Measurements from ENCODE around the gene KDM3B.
"Not testable (repeated sequence)": the region's sequence is repeated elsewhere in the genome, so short reads cannot be mapped to it uniquely, and the experiment has no call there.

KDM3B gene

DNA sequence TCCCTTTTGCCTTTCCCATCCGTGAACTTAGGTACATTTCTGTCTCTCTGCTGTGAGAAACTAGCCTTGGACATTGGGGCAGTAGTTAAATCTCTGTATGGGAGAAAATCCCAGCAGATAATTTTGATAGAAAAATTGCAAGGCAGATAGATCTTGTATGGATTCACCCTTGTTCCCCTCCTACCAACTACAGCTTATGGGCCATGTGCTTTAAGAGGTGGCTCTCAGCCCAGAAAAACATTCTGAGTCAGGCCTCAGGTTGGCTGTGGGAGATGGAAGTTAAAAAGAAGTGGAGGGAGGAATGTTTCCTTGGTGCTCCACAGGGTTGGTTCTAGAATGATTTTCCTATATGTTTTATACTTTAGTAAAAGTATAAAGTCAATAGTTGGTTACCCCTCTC, 1.4 kb upstream of the KDM3B start:
- no peak for DNase-seq

DNA sequence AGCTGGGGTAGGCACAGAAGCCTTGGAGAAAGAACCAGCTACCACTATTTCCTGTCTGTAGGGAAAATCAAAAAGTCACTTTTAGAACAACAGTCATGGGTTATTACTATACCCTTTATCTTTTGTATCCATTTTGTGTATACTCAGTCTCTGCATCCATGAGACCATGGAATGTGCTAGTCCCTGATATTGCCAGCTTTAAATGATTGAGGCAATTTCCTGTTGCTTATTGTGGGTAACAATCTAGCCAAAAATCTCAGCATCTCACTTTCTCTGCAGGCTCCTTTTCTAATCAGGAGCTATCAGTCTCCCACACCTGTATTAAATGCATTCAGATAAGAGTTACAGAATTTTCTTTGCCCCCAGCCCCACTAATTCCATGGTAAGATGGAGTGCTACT, 968 bp upstream of the KDM3B start:
- no peak for DNase-seq

DNA sequence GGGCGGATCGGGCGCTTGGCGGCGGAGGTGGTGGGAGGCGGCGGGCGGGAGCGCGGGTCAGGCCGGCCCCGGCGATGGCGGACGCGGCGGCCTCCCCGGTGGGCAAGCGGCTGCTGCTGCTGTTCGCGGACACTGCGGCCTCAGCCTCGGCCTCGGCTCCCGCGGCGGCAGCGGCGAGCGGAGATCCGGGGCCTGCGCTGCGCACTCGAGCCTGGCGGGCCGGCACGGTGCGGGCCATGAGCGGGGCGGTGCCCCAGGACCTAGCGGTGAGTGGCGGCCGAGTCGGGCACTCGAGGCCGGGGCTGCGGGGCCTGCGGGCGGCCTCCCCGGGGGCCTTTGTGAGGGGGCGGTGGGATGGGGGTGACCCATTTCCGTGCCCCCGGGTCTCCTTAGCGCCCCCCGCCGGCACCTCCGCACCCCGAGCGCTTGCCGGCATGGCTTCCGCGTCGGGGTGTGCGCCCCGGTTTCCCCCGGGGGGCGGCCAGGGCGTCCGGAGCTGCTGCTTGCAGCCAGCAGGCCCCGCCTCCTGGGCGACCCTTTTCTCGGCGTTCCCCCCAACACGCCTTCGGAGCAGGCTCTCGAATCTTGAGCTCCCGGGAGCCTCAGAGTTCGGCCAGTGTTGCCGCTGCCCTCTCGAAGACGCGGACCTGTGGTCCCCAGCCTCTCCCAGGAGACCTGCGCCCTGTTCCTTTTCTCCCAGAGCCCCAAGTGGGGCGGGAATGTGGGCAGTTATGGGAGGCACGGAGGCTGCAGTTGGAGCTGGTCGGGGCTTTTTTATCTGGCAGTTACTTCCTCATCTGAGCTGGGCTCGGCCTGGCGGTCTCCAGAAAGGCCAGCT, 456 bp downstream of the KDM3B start:
- DNase-seq = peak; percentile 49

DNA sequence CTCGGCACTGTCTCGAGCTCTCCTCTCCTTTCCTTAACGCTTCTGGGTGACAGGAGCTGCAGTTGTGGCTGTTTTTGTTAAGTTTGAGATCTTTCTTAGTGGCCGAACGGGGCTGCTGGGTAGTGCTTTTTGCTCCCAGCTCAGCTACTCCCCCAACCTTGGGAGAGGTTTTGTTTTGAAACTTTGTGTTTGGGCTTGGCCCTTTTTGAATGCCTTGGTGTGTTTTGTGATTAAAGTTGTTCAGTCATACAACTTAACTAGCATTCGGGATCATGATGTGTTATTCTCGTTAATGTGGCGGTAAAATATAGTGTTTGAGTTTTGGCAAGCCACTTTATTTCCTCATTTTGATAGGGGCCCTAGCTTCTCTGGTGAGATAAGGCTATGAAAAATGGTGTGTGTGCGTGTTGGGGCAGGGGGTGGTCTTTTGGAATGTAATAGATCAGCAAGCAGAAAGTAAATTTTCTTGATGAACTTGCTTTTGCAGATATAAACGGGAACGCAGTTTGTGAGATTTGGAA, 1.1 kb downstream of the KDM3B start:
- DNase-seq = no peak

DNA sequence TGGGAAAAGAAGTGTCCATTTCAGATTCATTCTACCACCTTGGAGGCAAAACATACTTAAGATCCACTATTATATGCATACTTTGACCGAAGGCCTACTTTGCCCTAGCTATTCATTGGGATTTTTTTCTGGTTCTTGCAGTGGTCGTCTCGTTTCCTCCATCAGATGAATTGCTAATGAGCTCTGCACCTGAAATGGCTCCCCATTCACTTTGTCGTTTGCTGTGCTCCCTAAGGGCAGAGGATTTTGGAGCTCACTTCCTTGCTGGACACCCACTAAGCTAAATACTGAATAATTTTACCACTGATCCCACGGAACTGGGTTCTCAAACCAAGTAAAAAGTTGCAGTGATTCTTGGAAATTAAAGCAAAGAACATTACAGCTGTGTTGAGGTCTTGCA, 1.9 kb downstream of the KDM3B start:
- no peak for DNase-seq

DNA sequence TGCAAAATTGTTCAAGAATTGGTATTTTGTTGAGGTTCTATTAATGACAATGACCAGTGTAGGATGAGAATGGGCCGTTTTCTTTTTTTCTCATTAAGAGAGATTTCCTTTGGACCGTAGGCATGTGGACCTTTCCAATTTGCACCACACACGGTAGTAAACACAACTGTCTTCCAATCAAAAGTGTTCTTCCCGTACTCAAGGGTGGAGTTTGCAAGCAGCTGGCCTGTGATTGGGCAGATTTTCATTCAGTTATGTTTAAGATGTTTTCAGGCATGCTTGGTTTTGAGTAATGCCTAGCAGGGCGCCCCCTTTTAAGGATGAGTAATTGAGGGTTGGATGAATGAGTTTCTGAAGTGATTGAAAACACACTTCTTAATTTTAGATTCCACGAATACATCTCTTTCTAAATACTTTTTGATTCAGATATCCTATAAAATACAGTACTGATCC, 2.5 kb downstream of the KDM3B start:
- DNase-seq = peak; percentile 22

DNA sequence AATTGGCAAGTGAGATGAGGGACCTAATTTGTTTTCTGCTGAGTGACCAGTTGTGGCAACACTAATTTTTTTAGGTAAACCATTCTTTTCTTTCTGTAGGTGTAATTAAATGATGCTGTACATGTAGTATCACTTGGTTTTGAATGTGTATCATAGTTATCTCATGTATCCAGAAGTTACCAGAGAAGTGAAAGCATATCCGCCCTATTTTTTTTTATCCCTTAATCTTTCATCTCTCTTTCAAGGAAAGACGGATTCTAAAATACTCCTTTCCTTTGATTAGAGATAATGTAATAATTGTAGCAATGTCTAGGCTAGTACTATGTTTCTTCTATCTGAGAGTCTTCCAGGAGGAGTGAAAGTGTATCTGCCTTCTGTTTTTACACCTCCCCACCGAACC, 7.1 kb downstream of the KDM3B start:
- no peak for DNase-seq

DNA sequence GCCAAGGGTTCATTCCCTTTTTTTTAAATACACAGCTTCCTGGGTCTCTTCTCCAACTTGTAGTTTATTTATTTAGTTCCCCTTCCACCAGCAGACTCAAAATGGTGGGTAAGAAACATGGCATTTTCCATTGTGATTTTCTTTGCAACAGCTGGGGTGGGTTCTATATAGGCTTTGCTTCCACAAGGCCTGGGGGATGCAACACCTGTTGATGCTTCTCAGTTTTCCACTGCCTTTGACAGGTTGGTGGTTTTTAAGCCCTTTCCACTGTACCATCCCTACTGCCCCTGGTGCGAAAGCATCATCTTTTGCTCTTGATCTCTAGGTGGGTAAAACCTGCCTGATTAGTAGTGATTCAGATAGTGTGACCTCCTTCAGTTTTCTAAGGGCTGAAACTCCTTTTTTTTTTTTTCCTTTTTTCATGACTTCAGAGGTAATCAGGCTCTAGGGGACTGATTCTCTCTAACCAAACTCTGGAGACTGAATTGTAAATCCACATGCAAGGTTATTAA, 8.5 kb downstream of the KDM3B start:
- DNase-seq = no peak

DNA sequence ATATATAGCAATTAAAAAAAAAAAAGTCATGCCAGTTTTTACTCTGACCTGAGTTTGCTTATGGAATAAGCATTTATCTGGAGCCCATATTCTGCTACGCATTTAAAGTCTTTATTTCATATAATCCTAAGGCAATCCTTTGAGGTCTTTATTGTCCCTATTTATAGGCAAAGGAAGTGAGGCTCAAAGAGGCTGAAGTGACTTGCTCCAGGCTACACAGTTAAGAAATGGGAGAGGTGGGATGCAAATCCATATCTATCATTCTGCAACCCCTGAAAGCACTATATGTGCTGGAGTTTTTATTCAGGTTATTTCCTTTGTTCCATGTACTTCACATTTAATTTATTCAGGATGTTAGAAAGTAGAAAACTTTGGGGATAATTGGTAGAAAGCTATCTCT, 12.1 kb downstream of the KDM3B start:
- no peak for DNase-seq

DNA sequence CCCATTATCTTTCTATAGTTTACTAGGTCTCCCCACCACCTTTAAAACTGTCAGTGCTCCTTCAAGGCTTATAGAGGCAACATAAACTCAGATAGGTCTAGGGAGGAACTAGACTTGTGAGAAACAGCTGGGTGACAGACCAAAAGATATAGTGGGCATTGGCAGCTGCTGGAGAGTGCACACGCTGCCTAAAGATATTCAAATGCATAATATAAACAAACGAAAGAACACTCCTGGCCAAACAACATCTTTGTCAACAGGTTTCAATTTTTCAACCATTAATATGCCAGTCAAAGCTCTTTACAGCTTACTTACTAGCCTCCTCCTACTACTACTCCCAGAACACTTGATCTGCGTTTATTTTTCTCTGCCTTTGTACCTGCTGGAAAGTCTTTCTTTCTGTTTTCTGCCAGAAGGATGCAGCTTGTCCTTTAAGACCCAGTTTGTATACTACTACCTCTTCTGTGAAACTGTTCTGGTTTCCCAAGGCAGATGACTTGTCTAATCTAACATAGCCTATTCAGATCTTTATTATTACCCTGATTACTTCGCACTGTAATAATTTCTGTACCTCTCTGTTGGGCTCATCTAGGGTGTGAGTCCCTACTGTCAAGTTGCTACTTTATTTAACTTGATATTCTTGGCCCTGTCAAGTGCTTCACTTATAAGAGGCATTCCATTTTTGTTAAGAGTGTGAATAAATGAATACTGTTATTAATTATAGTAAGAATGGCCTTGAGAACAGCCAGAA, 14.3 kb downstream of the KDM3B start:
- DNase-seq = peak; percentile 5

DNA sequence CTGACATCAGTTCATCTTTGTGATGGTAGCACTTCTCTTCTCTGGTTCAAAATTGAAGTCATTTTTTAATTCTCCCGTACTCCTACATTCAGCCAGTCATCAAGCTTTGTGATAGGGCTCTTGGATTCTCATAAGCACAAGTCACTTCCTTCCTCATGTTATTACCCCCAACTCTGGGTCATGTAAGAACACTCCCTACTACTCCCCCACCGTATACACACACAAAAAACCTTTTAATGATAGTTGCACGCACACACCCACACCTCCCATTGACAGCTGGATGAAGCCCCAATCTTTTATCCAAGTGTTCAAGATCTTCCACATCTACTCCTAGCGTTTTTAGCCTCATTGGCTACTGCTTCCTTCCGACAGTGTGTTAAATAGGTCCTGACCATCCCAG, 16.8 kb downstream of the KDM3B start:
- DNase-seq = no peak

DNA sequence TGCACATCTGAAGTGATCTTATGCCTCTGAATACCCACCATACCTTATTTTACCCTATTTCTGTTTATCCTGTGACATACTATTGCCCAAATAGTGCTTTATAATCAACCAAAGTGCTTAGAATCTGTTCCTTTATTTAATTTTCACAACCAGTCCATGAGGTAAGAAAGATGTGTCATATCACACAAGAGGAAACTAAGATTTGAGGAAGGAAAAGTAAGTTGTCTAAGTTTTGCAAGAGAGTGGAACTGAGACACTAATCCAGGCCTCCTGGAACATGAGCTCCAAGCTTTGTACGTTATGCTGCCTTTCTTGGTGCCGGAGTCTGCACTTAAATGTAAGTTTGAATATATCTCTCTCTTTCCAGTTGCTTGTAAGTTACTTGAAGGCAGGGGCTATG, 17.2 kb downstream of the KDM3B start:
- DNase-seq = no peak

DNA sequence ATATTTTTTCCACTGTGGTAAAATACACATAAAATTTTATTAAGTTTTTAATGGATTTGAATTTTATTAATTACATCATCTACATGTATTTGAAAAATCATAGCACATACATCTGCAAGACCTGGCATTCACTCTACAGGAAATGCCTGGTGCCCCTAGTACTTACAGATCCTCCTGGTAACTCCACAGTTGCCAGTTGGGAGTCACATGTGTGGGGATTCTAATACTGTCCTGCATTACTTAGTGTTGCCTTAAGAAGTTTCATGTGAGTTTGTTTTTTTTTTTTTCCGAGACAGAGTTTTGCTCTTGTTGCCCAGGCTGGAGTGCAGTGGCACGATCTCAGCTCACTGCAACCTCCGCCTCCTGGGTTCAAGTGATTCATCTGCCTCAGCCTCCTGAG, 18.1 kb downstream of the KDM3B start:
- DNase-seq = no peak

DNA sequence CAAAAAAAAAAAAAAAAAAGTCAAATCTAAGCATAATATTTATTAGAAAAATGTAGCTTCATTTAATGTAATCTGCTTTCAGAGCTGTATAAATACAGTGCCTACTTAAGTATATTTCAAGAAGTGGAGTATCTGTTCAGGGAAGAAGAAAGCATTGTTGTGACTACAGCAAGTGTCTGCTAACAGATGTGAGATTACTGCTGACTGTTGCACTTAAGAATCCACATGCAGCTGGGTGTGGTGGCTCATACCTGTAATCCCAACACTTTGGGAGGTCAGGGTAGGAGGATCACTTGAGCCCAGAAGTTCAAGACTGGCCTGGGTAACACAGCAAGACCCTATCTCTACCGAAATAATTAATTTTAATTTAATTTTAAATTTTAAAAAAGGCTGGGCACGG, 19.0 kb downstream of the KDM3B start:
- DNase-seq = no peak

DNA sequence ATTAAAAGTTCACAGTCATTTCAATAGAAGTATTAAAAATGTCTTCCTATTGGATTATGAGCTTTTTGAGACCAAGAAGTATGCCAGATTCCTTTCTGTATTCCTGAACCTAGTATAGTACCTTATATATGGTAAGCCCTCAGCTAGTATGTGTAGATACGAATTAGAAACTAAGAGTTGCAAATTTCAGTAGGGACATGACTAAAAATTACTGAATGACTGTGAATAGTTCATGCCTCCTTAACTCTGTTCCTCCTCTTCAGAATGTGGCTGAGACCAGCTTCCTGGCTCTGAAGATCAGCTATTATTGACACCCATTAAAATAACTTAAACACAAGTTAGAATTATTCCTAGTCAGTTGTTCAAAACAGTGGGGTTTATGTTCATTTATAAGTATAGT, 19.7 kb downstream of the KDM3B start:
- no peak for DNase-seq

DNA sequence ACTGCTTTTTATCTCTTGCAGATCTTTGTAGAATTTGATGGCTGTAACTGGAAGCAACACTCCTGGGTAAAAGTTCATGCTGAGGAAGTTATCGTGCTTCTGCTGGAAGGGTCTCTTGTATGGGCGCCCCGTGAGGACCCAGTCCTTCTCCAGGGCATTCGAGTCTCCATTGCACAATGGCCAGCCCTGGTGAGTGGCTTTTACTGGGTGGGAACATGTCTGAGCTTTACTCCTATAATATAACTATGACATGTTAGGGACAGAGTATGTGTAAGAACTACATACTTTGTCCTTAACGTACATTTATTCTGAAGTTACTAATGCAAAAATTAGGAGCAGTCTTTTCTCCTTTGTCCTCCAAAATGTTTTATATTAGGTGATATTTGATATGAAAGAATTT, 20.2 kb downstream of the KDM3B start:
- DNase-seq = no peak

DNA sequence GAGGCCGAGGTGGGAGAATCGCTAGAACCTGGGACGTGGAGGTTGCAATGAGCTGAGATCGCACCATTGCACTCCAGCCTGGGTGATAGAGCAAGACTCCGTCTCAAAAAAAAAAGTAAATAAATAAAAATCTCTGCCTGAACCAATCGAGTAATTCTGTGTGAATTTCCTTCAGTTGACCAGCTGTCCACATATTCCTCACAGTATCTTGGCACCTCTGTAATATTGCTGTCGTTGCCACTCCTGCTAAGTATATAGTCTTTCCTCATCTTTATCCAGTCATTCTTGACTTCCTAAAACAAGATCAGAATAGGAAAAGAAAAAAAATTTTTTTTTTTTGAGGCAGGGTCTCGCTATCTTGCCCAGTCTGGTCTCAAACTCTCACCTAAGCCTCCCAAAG, 29.9 kb downstream of the KDM3B start:
- DNase-seq = no peak

DNA sequence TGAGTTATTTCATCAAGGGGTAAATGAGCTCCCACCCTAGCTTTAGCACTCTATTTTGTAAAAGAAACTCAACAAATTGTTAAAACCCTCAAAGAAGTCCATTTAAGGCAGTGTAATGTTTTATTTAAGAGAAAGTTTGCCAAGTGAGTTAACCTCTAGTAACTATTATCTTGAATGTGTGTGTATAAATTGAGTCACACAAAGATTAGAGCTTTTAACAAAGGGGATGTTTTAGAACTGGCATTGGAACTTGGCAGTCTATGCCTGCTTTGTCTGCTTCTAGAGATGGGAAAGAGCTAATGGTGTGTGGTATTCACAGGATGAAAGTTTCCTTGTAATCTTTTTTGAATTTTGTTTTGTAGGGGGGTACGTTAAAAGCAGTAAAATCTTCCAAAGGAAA, 33.2 kb downstream of the KDM3B start:
- DNase-seq = no peak

DNA sequence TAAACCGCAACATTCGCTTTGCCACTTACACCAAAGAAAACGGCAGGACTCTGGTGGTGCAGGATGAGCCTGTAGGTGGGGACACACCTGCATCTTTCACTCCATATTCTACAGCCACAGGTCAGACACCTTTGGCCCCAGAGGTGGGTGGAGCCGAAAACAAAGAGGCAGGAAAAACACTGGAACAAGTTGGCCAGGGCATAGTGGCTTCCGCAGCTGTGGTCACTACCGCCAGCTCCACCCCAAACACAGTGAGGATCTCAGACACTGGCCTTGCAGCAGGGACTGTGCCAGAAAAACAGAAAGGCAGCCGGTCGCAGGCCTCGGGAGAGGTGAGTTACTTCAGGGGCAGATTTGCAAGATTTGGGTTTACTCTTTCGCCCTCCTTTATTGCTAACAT, 33.8 kb downstream of the KDM3B start:
- DNase-seq = no peak

DNA sequence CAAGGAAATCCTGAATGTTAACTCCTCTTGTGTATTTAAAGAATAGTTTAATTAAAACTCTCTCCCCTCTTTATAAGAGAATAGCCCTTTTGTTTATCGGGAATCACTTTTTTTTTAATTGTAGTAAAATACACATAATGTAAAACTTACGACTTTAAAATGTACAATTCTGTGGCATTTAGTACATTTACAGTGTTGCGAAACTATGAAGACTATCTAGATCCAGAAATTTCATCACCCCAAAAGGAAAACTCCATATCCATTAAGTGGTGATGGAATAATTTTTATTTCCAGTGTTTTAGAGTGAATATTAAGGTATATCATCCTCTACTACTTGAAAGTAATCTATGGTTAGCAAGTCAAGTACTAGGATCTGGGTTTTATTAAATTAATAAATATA, 36.8 kb downstream of the KDM3B start:
- no peak for DNase-seq

DNA sequence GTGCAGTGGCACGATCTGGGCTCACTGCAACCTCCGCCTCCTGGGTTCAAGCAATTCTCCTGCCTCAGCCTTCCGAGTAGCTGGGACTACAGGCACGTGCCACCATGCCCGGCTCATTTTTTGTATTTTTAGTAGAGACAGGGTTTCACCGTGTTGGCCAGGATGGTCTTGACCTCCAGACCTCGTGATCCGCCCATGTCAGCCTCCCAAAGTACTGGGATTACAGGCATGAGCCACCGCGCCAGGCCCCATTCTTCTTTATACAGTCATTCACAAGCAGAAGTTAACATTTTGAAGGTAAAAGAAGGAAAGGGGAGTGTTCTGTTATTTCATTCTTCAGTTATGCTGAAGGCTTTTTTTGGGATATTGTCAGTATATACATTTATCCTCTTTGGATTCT, 37.4 kb downstream of the KDM3B start:
- not testable (repeated sequence) for DNase-seq

DNA sequence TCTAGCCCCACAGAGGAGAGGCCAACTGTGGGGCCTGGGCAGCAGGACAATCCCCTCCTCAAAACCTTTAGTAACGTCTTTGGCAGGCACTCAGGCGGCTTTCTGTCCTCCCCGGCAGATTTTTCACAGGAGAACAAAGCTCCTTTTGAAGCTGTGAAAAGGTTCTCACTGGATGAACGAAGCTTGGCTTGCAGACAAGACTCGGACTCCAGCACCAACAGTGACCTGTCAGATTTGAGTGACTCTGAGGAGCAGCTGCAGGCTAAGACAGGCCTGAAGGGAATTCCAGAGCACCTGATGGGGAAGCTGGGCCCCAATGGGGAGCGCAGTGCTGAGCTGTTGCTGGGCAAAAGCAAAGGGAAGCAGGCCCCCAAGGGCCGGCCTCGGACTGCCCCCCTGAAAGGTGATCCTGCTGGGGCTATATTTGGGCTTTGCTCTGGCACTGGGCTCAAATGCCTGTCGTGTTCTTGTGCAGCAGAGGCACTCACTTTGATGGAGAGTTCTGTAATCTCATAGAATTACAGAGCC, 39.4 kb downstream of the KDM3B start:
- DNase-seq = no peak

DNA sequence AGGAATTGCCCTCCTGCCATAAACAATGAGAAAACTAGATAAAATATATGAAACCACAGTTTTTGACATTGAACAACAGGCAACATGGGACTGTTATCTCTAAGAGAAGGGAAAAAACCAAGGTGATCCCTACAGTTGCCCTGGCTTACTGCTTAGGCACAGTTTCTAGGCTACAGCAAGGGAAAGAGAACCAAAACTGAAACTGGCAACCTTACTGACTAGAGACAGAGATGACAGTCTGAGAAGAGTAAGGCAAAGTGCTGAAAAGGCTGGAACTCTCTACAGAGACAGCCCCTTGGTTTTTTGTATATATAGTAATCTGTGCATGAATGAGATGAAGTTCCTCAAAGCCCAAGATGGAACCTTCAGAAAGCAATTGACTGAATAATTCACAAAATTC, 50.2 kb downstream of the KDM3B start:
- no peak for DNase-seq

DNA sequence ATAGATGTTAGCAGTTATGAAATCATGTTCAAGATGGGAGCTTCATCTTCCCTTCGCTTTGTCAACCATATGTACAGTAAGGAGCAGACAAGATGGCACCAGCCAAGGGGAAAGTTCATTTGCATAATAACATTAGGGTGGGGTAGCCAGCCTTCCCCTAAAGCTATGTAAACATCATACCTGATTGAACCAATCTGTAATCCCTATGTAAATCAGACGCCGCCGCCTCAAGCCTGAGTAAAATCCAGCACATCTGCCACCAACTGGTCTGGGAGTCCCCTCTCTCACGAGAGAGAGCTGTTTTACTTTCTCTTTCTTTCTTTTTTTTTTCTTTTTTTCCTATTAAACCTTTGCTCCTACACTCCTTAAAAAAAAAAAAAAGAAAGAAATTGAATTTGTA, 55.5 kb downstream of the KDM3B start:
- peak; percentile 89 for DNase-seq
